Sigmoid colon (tissue), 4 donors: ENCODE data around the gene DEFB114.

Source experiments
- CTCF ChIP-seq, 4 experiments: fragments of 450-650 bp in 3 of 4; fragments of 200-600 bp in 1 of 4; IDR thresholded peaks; one replicate each; pipeline ENCODE4 v1.5.1; 2016 to 2019; ENCODE audit warnings: antibody characterized with exemption in 4 of 4, mild to moderate bottlenecking in 3 of 4, moderate library complexity in 2 of 4
- EP300 ChIP-seq, 4 donors: sonication (generic); formaldehyde crosslinking; IDR thresholded peaks; one replicate each; pipeline ENCODE4 v1.6.1; 2017; ENCODE audit warnings: antibody characterized with exemption in 4 of 4

- TF ChIP-seq CTCF (IDR thresholded peaks at IDR 0.05) (no peak), EP300 (IDR thresholded peaks at IDR 0.05) (no peak)
Observed at GRCh38 chr6:49955847-49956246, 8.1 kb downstream of the DEFB114 start.
